GM20431 (cell line): ENCODE data around the gene TTC9.

Experiments used
- in situ Hi-C: fragments of 300-500 bp; cut with MseI, MboI; formaldehyde crosslinking; loops from one replicate; pipeline ENCODE4 v1.15.0; 2020; ENCODE audit warnings: low sequenced_read_pairs; ENCODE audit not compliant: unreplicated experiment

Gene TTC9

DNA sequence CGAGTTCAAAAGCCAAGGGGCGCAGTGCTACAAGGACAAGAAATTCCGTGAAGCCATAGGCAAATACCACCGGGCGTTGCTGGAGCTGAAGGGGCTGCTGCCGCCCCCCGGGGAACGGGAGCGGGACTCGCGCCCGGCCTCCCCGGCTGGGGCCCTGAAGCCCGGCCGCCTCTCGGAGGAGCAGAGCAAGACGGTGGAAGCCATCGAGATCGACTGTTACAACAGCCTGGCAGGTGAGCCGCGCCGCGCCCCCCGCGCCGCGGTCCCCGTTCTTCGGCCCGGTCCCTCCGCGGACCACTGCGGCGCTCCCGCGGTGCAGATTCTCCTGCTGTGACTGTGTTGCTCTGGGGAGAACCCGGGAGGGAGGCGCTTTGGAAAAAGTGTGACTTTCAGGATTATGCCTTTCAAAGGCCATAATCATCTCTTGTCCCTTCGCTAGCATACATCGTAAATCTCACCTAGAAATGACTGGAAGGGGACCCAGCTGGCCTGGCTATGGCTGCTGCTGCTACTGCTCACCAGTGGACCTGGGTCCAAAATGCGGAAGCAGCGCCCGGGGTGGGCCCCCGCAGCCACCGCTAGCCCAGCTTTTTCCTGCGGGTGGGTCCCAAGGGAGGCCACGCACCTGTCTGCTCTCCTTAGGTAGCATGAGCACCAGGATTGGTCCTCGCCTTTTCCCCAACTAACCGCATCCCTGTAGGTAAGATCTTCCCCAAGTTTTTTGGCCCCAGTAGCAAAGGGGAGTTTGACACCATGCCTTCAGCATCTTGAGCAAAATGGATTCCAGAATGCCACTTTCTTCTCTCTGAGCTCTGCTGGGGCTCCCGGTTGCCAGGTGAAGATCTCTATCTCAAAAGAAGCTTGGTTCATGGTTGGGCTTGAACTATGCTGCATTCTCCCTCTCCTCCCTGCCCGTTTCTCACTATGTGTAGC lies 853 bp downstream of the TTC9 start:
- in situ Hi-C loops: no loop called here

DNA sequence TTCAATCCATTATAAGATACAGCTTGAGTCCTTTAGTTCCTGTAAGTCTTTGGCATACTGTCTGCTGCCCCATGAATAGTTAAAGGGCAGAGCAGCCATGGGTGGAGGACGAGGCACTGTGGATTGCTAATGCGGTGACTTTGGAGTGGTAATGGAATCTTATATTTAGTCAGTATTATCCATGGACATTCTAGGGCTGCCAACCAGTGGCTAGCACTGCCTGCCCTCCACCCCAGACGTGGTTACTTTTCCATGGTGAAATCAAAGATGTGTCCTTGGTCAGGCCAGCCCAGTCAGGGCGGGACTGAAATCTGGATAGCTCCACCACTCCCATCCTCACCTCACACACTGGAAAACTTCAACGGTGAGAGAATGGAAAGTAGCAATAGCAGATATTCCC lies 2.3 kb downstream of the TTC9 start:
- in situ Hi-C loops: no loop called here

GRCh38 chr14:70645892-70646291 lies 4.2 kb downstream of the TTC9 start:
- in situ Hi-C loops: no loop called here

- in situ Hi-C loops: no loop called here
Observed at GRCh38 chr14:70646705-70647104, 5.0 kb downstream of the TTC9 start.

DNA sequence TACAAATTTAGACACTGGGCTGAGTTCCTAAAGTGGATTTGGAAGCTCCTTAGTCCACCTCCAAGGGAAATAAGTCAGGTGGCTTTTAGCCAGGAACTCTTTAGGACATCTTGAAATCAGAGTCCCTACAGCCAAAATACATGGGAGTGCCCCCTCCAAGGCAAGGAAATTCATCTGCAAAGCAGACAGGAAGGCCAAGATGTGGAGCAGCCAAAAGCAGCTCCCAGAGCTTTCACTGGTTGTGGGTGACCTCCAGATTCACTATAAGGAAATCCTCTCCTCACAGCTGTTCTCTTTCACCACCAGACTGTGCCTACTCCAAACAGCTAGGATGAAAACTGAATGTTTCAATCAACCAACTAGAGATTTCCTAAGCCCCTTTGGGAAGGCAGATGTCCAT lies 6.6 kb downstream of the TTC9 start:
- in situ Hi-C loops: no loop called here

DNA sequence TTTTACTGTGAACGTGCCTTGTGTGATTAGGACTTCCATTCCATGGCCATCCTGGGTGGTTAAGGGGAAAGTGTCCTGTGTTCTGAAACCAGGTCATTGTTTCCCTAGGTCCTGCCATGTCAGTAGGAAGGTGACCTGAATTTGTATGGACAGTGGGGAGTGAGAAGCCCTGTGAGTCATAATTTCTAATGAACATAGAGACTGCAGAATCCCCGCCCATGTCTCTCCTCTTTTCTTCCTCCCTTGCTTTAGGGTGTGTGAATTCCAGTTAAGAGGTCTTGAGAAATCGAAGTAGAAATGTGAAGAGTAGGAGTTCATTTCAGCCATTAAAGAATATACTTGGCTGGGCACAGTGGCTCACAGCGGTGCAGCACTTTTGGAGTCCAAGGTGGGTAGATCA lies 8.1 kb downstream of the TTC9 start:
- in situ Hi-C loops: no loop called here

DNA sequence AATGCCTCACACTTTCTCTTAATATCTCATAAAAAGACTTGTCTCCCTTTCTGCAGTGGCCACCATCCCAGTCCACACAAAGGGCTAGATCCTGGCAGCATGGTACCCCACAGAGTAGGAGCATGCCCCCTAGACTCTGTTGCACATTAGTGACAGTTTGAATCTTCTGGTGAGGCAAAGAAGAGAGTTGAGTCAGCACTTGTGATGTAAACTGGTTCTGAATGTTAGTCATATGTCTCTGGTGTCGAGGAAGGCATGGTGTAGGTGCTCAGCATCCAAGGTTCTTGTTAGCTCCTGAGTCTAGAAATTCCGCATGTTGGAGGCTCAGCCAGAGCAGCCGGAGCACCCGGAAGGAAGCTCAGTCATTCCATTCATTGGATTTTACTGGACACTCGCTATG lies 9.8 kb downstream of the TTC9 start:
- in situ Hi-C loops: no loop called here

DNA sequence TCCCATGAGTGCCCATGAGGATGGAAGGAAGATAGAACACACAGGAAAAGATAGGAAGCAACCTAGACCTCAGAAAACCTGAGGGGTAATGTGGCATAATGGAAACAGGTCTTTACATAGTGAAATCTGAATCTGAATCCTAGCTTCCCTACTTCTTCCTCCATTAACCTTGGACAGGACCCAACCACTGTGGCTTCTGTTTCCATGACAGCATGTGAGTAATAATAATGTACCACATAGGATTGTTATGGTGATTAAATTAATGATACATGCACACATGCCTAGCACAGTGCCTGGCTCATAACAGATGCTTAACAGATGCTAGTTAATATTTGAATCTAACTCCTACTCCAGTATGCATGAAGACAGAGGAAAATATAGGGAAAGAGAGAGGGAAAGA lies 11.2 kb downstream of the TTC9 start:
- in situ Hi-C loops: no loop called here

- in situ Hi-C loops: no loop called here
Observed at GRCh38 chr14:70653662-70654061, 11.9 kb downstream of the TTC9 start.

- in situ Hi-C loops: no loop called here
Observed at GRCh38 chr14:70654632-70655031, 12.9 kb downstream of the TTC9 start.

DNA sequence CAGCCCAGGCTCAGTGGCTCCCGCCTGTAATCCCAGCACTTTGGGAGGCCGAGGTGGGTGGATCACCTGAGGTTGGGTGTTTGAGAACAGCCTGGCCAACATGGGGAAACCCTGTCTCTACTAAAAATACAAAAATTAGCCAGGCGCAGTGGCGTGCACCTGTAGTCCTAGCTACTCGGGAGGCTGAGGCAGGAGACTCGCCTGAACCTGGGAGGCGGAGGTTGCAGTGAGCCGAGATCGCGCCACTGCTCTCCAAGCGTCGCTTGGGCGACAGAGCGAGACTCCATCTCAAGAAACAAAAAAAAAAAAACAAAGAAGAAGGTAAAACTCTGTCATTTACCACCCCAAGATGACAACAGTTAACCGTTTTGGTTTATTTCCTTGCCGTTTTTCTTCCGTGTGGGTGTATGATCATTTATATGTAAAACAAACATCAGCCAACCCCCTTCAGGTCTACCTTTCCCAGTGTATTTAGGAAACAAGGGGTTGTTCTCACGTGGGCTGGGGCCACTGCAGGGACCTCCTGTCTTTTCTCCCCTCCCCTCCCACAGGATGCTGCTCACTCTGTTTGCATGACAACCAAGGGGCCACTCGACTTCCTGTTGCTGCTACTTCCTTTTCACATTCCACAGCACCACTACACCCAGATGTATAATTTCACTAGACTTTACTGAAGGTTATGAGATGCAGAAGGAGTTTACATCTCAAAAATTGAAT lies 13.6 kb downstream of the TTC9 start:
- in situ Hi-C loops: no loop called here

DNA sequence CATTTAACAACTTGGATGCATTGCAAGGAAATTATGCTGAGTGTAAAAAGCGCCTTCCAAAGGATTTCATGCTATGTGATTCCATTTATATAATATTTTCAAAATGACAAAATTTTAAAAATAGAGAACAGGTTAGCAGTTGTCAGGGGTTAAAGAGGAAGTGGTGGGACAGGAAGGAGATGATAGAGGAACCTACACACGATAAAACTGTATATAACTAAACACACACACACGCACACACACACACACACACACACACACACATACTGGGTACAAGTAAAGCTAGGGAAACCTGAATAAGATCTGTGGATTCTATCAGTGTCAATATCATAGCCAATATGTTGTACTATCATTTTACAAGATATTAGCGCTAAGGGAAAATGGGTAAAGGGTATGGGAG lies 17.2 kb downstream of the TTC9 start:
- in situ Hi-C loops: no loop called here

DNA sequence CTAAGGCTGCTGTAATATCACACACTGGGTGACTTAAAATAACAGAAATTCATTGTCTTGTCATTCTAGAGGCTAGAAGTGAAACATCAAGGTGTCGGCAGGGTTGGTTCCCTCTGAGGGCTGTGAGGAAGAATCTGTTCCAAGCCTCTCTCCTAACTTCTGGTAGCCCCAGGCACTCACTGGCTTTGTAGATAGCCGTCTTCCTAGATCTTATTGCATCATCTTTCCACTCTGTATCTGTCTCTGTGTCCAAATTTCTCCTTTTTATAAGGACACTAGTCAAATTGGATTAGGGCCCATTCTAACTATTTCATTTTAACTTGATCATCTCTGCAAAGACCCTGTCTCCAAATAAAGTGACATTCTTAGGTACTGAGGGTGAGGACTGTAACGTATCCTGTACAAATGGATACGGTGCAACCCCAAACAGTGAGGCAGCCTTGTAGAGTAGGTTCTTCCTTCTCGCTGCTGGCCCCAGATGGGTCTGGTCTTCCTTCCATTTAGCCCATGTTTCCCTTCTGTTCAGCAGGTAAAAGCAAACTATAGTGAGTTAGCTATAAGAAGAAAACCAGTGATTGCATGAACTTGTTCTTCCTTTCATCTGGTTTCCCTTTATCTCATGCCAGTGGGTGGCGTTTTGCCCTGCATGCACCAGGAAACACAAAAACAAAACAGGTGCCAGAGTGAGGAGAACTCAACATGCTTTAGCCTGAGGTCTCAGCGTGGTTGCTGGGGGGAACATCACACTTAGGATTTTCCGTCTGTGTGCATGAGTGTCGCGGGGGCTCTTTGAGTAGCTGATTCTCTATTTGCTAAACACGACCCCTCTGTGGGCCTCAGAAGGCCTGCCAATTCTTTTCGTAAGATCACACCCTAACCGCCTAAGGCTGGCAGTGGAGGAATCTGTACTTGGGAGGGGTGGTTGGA lies 19.5 kb downstream of the TTC9 start:
- in situ Hi-C loops: no loop called here

DNA sequence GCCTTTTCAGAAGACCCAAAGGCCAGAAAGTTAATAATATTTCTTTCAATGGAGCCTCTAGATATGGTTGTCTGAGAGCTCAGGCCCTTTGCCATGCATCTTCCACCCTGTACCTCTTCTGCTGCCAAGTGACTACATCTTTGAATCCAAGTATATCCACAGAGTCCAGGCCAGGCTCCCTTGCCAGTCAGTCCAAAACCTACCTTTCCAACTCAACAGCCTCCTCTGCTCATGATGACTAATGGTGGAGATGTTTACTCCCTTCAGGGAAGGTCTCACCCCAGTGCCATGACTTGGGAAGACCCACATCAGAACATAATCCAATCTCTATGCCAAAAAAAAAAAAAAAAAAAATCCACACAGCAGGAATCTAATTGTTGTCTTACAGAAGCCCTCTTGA lies 20.4 kb downstream of the TTC9 start:
- in situ Hi-C loops: no loop called here

- in situ Hi-C loops: no loop called here
Observed at GRCh38 chr14:70662816-70663215, 21.1 kb downstream of the TTC9 start.

GRCh38 chr14:70663707-70664179 lies 22.0 kb downstream of the TTC9 start:
- in situ Hi-C loops: no loop called here

GRCh38 chr14:70664698-70665447 lies 23.2 kb downstream of the TTC9 start:
- in situ Hi-C loops: no loop called here

- in situ Hi-C loops: no loop called here
Observed at GRCh38 chr14:70665448-70666360, 24.0 kb downstream of the TTC9 start.

DNA sequence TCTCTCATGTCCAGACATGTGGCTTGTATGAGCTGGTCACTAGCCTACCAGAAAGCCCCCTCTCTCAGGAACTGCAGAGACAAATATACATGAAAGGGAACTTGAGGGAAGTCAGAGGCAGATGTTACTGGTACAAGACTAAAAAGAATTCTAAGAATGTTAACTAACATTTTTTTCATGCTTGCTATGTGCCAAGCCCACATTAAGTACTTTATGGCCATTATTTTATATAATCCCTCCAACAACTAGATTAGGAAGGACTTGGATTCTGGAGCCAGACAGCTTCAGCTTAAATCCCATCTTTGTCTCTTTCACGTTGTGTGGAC lies 24.6 kb downstream of the TTC9 start:
- in situ Hi-C loops: no loop called here
